ENCODE measurements around the gene ETV5.

GRCh38 chr3:186068243-186068552 lies 40.7 kb downstream of the ETV5 start:
- TF ChIP-seq POLR2A (IDR thresholded peaks at IDR 0.05) (no peak), CTCF (IDR thresholded peaks at IDR 0.05) (no peak)

All from uterus (tissue), 2 donors.